Body of pancreas (tissue), 4 donors: ENCODE results near the gene FAM89B. TPM values are rescaled to one million over a fixed set of nuclear protein-coding genes. Genes with fewer than 3 reads are reported as not detected.
A peak's percentile ranks its signal among the peaks of the same experiment; 100 is the strongest.
"Not testable (repeated sequence)": the region's sequence is repeated elsewhere in the genome, so short reads cannot be mapped to it uniquely, and the experiment has no call there.

Experiments
- ATAC-seq: fragments of 150-250 bp; one replicate; pipeline ENCODE4 v1.9.1; 2016
- DNase-seq, 4 donors: peaks; one replicate each; pipeline ENCODE4 v3.0.0-alpha.2; 2019
- H3K27ac ChIP-seq, 4 donors: fragments of 200-600 bp; sonication (generic); 1 replicate in 3 of 4; 2 replicates in 1 of 4; pipeline versions ENCODE4 v1.5.1 to v1.6.1; 2016 to 2019; ENCODE audit warnings: mild to moderate bottlenecking in 1 of 4, mixed read lengths in 1 of 4, moderate library complexity in 1 of 4
- H3K27me3 ChIP-seq, 2 donors: fragments of 200-600 bp; sonication (generic); one replicate each; pipeline ENCODE4 v1.6.0; 2016; ENCODE audit warnings: mild to moderate bottlenecking in 1 of 2
- H3K36me3 ChIP-seq, 2 donors: fragments of 200-600 bp; sonication (generic); replicated peaks in 1 of 2; 2 replicates each; pipeline ENCODE4 v1.5.1; 2016; ENCODE audit warnings: low read depth in 2 of 2; ENCODE audit not compliant: insufficient read depth in 1 of 2
- H3K4me1 ChIP-seq: fragments of 200-600 bp; sonication (generic); one replicate; pipeline ENCODE4 v1.6.0; 2016
- H3K4me3 ChIP-seq, 2 donors: fragments of 200-600 bp; sonication (generic); 1 replicate in 1 of 2; 2 replicates in 1 of 2; pipeline ENCODE4 v1.5.1; 2016 to 2019
- H3K9me3 ChIP-seq, 3 donors: fragments of 200-600 bp; sonication (generic); 1 replicate in 2 of 3; 2 replicates in 1 of 3; pipeline ENCODE4 v1.5.1; 2016
- CTCF ChIP-seq, 7 experiments: fragments of 450-650 bp in 4 of 7; fragments of 200-600 bp in 3 of 7; sonication (generic) in 3 of 7; IDR thresholded peaks; one replicate each; pipeline ENCODE4 v1.5.1; 2016 to 2019; ENCODE audit warnings: antibody characterized with exemption in 7 of 7
- POLR2A ChIP-seq, 3 donors: fragments of 450-650 bp; IDR thresholded peaks; one replicate each; pipeline ENCODE4 v1.6.1; 2016; ENCODE audit warnings: antibody characterized with exemption in 3 of 3, mild to moderate bottlenecking in 2 of 3
- WGBS, 2 donors: methylation state at CpG; one replicate each; pipeline ENCODE4 v1.1.5; 2017; 5-methylcytosine and 5-hydroxymethylcytosine counted together
- intact Hi-C: fragments of 100-400 bp; cut with DNase I; formaldehyde crosslinking; loops from one replicate; pipeline ENCODE4 v1.15.1; 2023
- total RNA-seq, 2 donors: library from RNA; depleted of rRNA; stranded (reverse); fragments of >200 nt; gene quantifications; one replicate each; pipeline ENCODE4 v1.1.0, GENCODE V29; 2016

FAM89B gene
- total RNA-seq, 2 donors from 2014 or later = 44.8 to 116 TPM

GRCh38 chr11:65560555-65561418 is 11.6 kb upstream of the FAM89B start:
- no peaks in the 10 kb centered on the region for H3K9me3 ChIP-seq
- peaks cover 42% of the 10 kb centered on the region for H3K4me1 ChIP-seq
- no peaks in the 10 kb centered on the region for H3K36me3 ChIP-seq
- DNase-seq = peak in 3 of 4 donors; percentile 47 to 64 (median 61)
- ATAC-seq = no peak
- 48 to 52% methylated on average over 11 to 15 of the region's 15 CpGs for WGBS, 2 donors
- TF ChIP-seq POLR2A (IDR thresholded peaks at IDR 0.05) = no peak
- TF ChIP-seq CTCF (IDR thresholded peaks at IDR 0.05) = no peak
- intact Hi-C loops = no loop called here
- H3K4me3 ChIP-seq = no peak overlapping the region
- peak overlapping the region; percentile 1 to 96 (median 89) for H3K27ac ChIP-seq
- no peaks in the 10 kb centered on the region for H3K27me3 ChIP-seq

- Histone ChIP-seq H3K4me1 (peaks cover 29% of the 10 kb centered on the region), H3K4me3 (no peak overlapping the region), H3K36me3 (no peaks in the 10 kb centered on the region), H3K9me3 (no peaks in the 10 kb centered on the region), H3K27ac (no peak overlapping the region), H3K27me3 (no peaks in the 10 kb centered on the region)
- ATAC-seq (no peak), DNase-seq (no peak)
- intact Hi-C loops = no loop called here
- TF ChIP-seq POLR2A (IDR thresholded peaks at IDR 0.05) (no peak), CTCF (IDR thresholded peaks at IDR 0.05) (no peak)
- WGBS, 2 donors = 78 to 86% methylated on average over 7 of the region's 7 CpGs
Measured at GRCh38 chr11:65562020-65562419, 10.3 kb upstream of the FAM89B start.

- Histone ChIP-seq H3K27ac (no peak overlapping the region), H3K36me3 (no peaks in the 10 kb centered on the region), H3K4me3 (no peak overlapping the region), H3K9me3 (no peaks in the 10 kb centered on the region), H3K27me3 (no peaks in the 10 kb centered on the region), H3K4me1 (peaks cover 29% of the 10 kb centered on the region)
- 84 to 93% methylated on average over 9 of the region's 9 CpGs for WGBS, 2 donors
- TF ChIP-seq CTCF (IDR thresholded peaks at IDR 0.05) = no peak
- TF ChIP-seq POLR2A (IDR thresholded peaks at IDR 0.05) = no peak
- ATAC-seq (no peak), DNase-seq (no peak)
- intact Hi-C loops = no loop called here
Measured at GRCh38 chr11:65562788-65563187, 9.6 kb upstream of the FAM89B start.

GRCh38 chr11:65563601-65564000 is 8.7 kb upstream of the FAM89B start:
- ATAC-seq = no peak

GRCh38 chr11:65564879-65565559 is 7.3 kb upstream of the FAM89B start:
- H3K27me3 ChIP-seq, H3K9me3 ChIP-seq, DNase-seq, H3K4me3 ChIP-seq, H3K27ac ChIP-seq, H3K36me3 ChIP-seq, ATAC-seq, intact Hi-C loops: not testable (repeated sequence)
- 84 to 86% methylated on average over 10 to 12 of the region's 12 CpGs for WGBS, 2 donors
- H3K4me1 ChIP-seq = peaks cover 30% of the 10 kb centered on the region

More at GRCh38 chr11:65563601-65564000, 8.7 kb upstream of the FAM89B start:
- H3K9me3 ChIP-seq = no peaks in the 10 kb centered on the region
- no peaks in the 10 kb centered on the region for H3K36me3 ChIP-seq
- H3K27ac ChIP-seq = no peak overlapping the region
- no peak for TF ChIP-seq CTCF (IDR thresholded peaks at IDR 0.05)
- no peak for TF ChIP-seq POLR2A (IDR thresholded peaks at IDR 0.05)
- no peak overlapping the region for H3K4me3 ChIP-seq
- intact Hi-C loops = no loop called here
- H3K4me1 ChIP-seq = peaks cover 35% of the 10 kb centered on the region
- no peak for DNase-seq
- no peaks in the 10 kb centered on the region for H3K27me3 ChIP-seq
- WGBS, 2 donors = 88 to 98% methylated on average over 4 of the region's 4 CpGs
